Activated CD4-positive, alpha-beta T cell treated with anti-CD3 and anti-CD28 coated beads, Interleukin-10, Interleukin-2, amounts not matched to agents 100 ng/mL and 50 ng/mL, durations not matched to agents 16 hours and 8 hours (primary cell): Measurements from ENCODE around the gene COPE.
"Not testable (repeated sequence)": the region's sequence is repeated elsewhere in the genome, so short reads cannot be mapped to it uniquely, and the experiment has no call there.

Source experiments
- DNase-seq: peaks from one replicate; pipeline ENCODE4 v3.0.0-alpha.2; 2020

COPE gene

DNA sequence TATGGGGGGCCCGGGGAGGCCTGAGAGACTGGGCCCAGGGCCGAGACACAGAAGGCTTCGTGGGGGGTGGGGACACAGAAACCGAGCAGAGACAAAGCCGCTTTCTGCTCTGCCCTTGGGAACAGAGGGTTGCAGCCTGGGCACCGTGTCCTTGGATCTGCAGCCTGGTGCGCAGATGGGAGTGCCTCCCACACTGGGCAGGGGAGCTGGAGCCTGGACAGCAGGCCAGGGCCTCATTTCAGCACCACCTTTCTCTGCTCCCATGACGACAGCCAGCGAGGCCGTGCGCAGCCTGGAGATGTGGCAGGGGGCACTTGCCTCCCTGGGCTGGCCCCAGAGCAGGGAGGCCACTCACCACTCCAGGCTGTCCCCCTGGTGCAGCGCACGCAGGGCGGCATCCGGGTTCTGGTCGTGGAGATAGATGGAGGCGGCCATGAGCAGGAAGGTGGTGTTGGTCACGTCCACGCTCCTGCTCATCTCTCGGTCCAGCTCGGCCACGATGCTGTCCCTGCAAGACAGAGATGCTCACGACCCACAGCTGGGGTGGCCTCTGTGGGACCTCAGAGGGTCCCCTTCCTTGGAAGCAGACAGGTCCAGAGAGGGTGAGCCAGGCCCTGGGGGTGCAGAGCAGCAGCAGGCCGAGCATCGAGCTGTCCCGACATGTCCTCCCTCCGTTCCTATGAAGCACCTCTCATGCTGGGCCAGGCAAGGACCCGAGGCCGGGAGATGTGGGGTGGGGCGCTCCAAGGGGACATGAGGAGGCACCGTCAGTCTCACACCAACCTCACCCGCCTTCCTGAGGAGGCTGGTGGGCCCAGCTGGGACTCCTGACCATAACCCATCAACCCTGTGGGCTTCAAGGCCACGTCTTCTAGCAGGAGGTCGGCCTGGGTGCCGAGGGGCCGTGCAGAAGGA is 12.3 kb downstream of the COPE start:
- DNase-seq, result no peak

DNA sequence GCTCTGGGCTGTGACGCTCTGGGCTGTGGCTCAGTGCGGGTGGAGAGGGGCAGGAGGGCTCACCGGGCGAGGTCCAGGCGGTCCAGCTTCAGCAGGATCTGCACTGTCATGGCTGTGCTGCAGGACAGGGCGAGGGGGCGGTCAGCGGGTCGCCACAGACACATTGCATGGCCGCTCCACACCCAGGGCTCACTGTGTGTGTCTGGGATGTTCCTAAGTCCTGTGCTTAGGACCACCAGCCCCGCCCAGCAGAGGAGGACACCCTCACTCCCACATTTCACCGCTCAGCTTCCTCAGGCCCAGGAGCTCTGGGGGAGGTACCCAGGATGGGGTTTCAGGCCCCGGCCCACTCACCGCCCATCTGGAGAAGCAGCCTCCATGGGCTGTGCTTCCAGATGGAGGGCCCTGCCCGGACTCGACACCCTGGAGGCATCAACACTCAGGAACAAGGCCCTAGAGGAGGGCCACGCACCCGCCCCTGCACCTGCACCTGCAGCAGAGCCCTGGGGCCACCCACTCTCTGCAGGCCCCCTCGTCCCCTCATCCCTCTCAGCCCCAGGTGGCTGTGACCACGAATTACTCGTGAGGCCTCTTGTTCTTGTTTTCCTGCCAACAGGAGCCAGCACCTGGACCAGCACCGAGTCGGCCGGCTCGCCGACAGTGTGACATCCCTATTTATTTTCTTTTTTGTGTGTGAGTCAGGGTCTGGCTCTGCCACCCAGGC is 13.5 kb downstream of the COPE start:
- DNase-seq, result no peak

DNA sequence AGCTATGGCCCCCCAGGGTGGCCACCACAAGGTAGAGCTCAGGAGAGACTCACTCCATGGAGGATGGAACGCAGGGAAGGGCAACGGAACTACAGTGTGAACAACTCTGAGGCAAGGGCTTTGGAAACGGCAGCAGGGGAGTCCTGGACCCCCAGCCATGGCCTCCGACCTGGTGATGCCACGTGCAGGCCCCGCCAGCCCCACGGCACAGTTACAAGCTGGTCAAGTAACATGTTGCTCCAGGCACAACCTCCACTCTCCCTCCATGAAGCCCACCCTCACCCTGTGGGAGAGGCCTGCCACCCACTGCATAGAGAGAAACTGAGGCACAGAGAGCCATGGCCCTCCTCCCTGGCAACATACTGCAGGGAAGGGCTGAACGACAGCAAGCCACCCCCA is 14.1 kb downstream of the COPE start:
- no peak for DNase-seq

GRCh38 chr19:18904334-18905057 is 14.7 kb downstream of the COPE start:
- no peak for DNase-seq

DNA sequence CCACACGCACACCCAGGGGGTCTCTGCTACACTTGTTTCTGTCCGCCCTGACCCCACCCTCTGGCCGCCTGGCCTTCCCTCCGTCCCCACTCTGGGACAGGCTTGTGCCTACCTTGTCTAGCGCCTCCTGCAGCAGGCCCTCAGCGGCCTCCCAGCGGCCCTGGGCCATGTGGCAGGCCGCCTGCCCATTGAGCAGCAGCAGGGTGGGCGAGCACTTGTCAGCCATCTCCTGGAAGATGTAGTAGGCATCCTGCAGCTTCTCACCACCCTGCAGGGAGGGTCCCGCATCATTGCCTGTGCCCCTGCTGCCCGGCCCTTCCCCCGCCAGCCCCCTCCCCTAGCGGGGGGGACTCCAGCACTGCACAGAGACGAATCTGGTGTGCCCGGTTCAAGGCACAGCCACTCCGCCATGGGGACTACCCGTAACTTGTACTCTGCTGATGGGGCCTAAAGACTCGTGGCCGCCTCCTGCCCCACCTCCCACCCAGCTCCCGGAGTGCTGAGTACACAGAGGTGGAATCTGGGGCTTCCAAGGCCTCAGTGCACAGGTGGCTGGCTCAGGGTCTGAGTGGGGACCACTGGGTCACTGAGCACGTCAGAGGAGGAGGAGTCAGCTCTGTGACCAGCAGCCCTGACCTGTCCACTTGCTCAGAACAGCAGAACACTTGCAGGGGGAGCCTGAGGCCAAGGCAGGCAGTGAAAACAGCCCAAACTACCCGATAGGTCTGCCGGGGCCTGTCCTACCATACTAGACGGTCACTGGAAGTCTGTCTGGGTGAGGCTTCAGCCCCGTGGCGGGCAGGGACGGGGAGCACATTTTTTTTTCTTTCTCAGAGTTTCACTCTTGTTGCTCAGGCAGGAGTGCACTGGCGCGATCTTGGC is 15.8 kb downstream of the COPE start:
- no peak for DNase-seq

DNA sequence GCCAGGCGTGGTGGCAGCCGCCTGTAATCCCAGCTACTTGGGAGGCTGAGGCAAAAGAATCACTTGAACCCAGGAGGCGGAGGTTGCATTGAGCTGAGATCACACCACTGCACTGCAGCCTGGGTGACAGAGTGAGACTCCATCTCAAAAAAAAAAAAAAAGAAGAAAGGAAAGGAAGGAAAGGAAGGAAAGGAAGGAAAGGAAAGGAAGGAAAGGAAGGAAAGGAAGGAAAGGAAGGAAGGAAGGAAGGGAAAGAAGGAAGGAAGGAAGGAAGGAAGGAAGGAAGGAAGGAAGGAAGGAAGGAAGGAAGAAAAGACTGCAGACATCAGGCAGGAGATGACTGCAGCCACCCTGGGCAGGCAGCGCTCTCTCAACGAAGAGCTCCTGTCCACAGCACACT is 16.7 kb downstream of the COPE start:
- not testable (repeated sequence) for DNase-seq

- DNase-seq, result no peak
Measured at GRCh38 chr19:18901491-18901890, 17.7 kb downstream of the COPE start.

DNA sequence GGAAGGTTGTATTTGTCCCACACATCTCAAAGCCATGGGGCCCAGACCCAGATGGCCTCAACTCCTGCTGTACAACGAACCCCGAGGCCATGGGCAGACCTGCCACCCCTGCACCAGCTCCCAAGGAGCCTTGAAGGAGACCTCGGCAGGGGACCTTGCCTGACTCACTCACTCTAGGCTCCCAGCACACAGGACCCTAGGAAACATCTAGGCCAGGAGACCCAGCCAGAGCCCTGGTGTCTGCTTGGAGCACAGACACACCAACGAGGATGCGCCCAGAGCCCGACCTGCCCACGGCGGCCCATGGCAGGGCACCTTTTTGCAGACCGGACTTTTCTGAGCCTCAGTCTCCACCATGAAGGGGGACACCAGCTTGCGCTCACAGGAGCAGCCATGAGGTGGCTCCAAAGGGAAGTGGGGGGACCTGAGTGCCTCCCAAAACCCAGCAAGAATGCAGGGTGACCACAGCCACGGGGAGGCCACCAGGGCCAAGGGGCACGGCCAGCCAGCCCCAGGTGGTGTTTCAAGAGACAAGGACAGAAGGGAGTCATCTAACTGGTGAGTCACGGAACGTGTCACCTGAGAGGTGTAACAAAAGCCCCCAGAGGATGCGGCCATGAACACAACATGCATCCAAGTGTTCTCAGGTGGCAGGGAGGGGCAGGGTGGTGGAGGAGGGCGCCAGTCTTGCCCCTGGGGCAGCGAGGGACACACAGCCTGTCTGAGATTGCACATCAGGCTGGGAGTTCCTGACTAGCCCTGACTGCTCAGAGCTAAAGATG is 18.3 kb downstream of the COPE start:
- no peak for DNase-seq

DNA sequence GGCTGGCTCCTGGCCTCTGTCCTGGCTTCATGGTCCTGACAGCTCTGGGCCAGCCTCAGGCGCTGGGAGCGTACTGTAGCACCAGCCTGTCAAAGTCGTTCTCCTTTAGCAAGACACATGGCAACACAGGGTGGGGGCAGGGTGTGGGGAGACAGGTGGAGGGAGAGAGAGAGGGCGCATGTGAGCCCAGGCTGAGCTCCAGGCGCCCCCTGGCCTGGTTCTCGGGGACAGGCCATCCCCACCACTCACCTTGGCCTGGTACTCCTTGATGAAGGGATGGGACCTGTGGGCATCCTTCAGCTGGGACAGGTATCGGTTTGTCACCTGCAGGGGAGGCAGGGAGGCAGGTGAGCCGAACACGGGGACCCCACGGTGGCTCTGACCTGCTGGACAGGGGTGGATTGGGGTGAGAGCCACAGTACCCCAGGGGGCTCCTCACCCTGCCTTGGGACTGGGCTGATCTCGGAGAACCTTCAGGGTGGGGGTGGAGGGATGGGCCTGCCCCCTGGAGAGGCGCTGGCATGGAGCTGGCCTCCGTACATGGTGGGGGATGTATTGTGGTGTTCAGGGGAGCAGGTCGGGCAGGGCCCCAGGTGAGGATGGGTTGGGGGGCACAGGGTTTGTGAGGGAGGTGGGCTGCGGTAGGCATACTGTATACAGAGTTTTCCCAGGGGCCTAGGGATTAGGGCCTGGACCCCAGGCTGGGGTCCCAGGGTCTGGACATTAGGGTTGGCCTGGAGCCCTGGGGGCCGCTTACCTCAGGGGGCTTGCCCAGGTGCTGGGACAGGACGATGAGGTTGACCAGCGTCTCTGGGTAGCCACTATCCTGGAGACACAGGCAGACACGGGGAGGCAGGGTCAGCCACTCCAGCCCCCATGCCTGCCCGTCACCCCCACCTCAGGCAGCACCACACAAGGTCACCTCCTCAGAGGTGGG is 19.3 kb downstream of the COPE start:
- DNase-seq, result no peak

- no peak for DNase-seq
Measured at GRCh38 chr19:18898607-18899408, 20.4 kb downstream of the COPE start.

DNA sequence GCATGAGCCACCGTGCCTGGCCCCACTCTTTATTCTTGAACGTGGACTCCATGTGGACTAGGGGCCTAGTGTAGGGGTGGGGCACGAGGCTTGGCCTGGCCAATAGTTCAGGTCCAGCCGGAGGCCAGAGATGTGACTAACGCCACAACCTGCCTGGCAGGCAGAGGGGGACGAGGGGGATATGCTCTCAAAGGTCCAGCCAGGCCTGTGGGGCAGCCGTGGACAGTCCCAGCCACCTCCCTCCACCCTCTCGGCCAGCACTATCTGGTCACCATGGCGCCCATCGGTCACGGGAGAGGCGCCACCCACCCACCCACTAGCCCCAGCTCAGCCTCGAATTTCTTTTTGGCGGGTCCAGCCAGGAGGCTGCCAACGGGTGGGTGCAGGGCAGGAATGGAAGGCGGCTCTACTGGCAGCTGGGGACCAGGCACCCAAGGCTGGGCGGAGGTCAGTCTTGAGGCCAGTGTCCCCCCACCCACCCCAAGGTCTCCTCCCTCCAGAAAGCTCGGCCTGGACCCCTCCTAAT is 21.0 kb downstream of the COPE start:
- no peak for DNase-seq

DNA sequence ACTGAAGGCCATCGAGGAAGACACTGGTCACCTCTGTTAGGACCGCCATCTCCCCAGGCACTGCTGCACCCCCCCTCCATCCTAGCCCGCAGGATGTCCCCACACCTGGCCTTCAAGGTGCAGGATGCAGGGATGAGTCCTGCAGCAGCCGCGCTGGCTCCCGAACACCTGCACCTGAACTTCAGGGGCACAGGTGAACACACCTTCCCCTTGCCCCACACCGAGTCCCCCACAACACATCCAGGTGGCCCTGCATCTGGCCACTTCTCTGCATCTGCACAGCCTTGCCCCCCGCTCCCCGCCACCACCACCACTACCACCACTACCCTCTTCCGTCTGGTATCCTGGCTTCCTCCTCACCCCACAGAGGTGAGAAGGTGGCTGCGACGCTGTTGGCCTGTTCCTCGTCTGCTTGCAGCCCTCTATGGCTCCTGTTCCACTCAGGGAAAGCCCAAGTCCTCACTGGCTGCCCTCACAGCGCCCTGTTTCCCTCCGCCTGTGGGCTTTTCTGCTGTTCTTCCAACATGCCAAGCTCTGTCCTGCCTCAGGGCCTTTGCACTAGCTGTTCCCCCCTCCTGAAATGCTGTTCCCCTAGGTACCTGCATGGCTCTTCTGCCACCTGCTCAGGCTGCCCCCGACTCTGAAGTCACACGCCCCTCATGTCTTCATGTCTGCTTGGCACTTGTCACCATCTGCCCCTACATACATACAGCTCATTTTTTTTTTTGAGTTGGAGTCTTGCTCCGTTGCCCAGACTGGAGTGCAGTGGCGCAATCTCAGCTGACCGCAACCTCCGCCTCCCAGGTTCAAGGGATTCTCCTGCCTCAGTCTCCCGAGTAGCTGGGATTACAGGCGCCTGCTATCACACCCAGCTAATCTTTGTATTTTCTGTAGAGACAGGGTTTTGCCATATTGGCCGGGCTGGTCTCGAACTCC is 21.8 kb downstream of the COPE start:
- no peak for DNase-seq

DNA sequence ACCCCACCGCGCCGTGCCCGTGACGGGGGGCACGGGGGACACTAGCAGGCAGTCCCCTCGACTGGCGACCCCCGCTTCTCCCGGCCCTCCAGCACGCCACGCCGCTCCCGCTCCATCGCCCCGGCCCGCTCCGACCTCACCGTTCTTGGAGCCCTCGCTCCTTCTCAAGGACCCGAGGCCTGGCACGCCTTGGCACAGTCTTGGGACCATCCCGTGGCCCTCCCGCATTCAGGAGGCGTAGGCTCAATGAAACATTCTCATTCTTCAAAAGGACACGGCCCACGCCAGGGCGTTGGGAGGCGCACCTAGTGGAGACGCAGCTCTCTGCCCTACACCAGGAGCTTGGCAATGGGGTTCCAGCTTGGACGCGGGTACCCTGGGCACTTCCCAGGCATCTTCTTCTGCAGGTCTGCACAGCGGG is 22.8 kb downstream of the COPE start:
- DNase-seq, result no peak

DNA sequence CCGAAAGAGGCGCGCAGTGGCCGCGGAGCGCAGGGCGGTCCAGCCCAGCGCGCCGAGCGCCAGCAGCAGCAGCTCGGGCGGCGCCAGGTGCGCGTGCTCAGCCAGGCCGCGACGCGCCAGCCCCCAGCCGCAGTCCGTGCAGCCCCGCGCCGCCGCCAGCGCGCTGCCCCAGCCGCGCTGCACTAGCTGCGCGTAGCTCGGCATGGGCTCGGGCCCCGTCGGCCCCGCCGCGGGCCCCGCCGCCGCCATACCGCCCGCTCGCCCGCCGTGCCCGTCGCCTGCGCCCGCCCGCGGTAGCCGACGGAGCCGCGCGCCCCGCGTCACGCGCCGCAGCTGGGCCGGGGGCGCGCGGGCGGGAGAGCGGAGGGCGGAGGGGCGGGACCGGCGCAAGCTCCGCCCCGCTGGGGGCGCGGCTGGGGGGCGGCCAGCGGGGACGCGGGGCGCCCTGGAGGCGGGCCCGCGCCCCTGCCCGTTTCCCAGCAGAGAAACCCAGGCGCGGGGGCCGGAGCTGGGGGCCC is 23.3 kb downstream of the COPE start, which contains the start of gene CERS1:
Gene CERS1, minus strand, starts transcription at position 335 of the 518 bp plus-strand sequence. Its CDS starts 86 bp downstream, at position 249.
- DNase-seq, result no peak

GRCh38 chr19:18895038-18895823 is 24.0 kb downstream of the COPE start:
- no peak for DNase-seq

- no peak for DNase-seq
Measured at GRCh38 chr19:18894254-18895037, 24.7 kb downstream of the COPE start.
